HG02759 (cell line): ENCODE measurements around the gene ARIH1.
"Not testable (repeated sequence)": the region's sequence is repeated elsewhere in the genome, so short reads cannot be mapped to it uniquely, and the experiment has no call there.

Source experiments
- ATAC-seq: cut with Tn5 transposase; IDR thresholded peaks from one replicate; pipeline ENCODE4 v1.9.1; 2021; ENCODE audit warnings: mild to moderate bottlenecking, moderate library complexity; ENCODE audit not compliant: unreplicated experiment

Gene ARIH1

GRCh38 chr15:72473614-72474465 is at the start of gene ARIH1:
Gene ARIH1 (plus strand): TSS chr15:72474330. CDS start chr15:72474640, 310 bp downstream.
- peak; percentile 87 for ATAC-seq

GRCh38 chr15:72426753-72427152 is 47.4 kb upstream of the ARIH1 start:
- ATAC-seq, result no peak

- no peak for ATAC-seq
These were observed 36.3 kb upstream of the ARIH1 start for GRCh38 chr15:72437650-72438316.

- not testable (repeated sequence) for ATAC-seq
These were observed 31.3 kb upstream of the ARIH1 start for GRCh38 chr15:72442848-72443247.

- no peak for ATAC-seq
These were observed 28.7 kb upstream of the ARIH1 start for GRCh38 chr15:72445426-72445825.

- ATAC-seq, result no peak
These were observed 23.3 kb upstream of the ARIH1 start for GRCh38 chr15:72450805-72451204.

- no peak for ATAC-seq
These were observed 22.9 kb upstream of the ARIH1 start for GRCh38 chr15:72451224-72451623.

GRCh38 chr15:72456684-72457083 is 17.4 kb upstream of the ARIH1 start:
- no peak for ATAC-seq

- no peak for ATAC-seq
These were observed 13.7 kb upstream of the ARIH1 start for GRCh38 chr15:72460402-72460801.

- ATAC-seq, result no peak
These were observed 10.4 kb upstream of the ARIH1 start for GRCh38 chr15:72463702-72464101.

- no peak for ATAC-seq
These were observed 9.9 kb upstream of the ARIH1 start for GRCh38 chr15:72464251-72464650.

- no peak for ATAC-seq
These were observed 6.0 kb upstream of the ARIH1 start for GRCh38 chr15:72468103-72468502.

GRCh38 chr15:72472992-72473610 is 1.0 kb upstream of the ARIH1 start:
- ATAC-seq, result no peak

GRCh38 chr15:72474466-72474911 is 359 bp downstream of the ARIH1 start:
- peak; percentile 12 for ATAC-seq

GRCh38 chr15:72474912-72475628 is 940 bp downstream of the ARIH1 start:
- ATAC-seq, result peak; percentile 39

- ATAC-seq, result no peak
These were observed 1.5 kb downstream of the ARIH1 start for GRCh38 chr15:72475674-72476073.

GRCh38 chr15:72476330-72476729 is 2.2 kb downstream of the ARIH1 start:
- not testable (repeated sequence) for ATAC-seq

- no peak for ATAC-seq
These were observed 7.0 kb downstream of the ARIH1 start for GRCh38 chr15:72481015-72481659.

GRCh38 chr15:72482275-72482674 is 8.1 kb downstream of the ARIH1 start:
- ATAC-seq, result no peak

GRCh38 chr15:72483279-72483678 is 9.1 kb downstream of the ARIH1 start:
- no peak for ATAC-seq
